NCI-H526 treated with DMSO at 0.1 percent for 48 hours (cell line): Measurements from ENCODE around the gene LBH.

Source experiments
- DNase-seq: peaks from one replicate; lab custom pipeline; 2025; lab: John Stamatoyannopoulos, UW

LBH gene

DNA sequence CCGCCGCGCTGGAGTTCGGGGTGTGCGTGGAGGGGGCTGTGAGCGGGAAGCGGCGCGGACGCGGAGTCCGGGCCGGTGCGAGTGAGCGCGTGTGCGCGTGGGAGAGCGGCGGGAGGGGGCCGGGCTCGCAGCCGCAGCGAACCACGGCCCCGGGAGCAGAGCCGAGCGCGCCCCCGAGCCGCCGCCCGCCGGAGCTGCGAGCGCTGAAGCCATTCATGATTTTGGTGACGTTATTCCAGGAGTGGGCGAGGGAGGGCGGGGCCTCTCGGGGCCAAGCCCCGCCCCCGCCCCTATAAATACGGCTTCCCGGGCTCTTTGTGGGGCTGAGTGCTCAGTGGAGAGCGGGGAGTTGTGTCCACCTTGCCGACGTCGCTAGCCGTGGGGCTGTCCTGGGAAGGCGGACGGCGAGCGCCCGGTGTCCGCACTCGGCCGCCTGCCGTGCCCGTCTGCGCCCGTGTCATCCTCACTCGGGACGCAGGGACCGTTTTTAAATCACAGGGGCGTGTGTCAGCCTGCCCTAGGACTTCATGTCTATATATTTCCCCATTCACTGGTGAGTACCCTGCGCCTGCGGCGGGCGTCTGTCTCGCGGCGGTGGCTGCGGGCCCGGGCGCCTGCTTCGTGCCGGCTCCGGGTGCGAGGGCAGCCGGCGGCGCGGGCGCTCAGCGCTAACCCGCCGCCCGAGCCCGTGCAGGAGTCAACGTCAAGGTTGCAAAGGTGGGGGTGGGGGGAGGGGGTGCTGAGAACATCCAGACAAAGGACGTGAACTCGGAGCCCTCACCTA is at the start of gene LBH:
Gene LBH, plus strand, starts transcription at position 323 of the 784 bp plus-strand sequence. Its CDS starts 205 bp downstream, at position 528.
- DNase-seq: no peak

DNA sequence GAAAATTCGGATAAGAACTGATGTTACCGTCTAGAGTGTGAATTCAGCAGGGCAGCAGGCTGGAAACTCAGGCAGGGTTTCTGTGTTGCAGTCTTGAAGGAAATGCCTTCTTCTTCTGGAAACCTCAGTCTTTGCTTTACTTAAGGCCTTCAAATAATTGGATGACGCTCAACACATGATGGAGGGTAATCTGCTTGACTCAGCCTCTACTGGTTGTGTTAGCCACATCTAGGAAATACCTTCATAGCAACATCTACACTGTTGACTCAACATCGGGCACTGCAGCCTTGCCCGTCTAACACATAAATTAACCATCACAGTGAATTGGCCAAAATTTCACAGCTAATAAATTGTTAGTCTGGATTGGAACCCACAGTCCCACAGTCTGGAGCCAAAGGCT is 47.3 kb upstream of the LBH start:
- no peak for DNase-seq

- no peak for DNase-seq
These were observed 46.2 kb upstream of the LBH start for GRCh38 chr2:30185178-30185577.

DNA sequence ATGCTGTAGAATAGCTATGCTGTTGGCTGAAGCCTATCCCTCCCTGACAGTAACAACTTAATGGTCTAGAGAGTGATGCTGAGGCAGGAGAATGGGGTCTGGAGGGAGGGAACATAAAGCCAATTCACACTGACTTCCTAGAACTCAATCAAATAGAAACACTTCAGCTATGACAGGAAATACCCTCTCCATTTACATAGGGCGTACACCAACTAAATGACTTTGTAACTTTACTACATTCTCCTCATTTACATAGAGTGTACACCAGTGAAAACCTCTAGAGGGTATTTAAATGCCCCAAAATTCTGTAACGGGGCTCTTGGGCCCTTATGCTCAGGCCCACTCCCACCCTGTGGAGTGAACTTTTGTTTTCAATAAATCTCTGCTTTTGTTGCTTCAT is 43.0 kb upstream of the LBH start:
- DNase-seq: no peak

DNA sequence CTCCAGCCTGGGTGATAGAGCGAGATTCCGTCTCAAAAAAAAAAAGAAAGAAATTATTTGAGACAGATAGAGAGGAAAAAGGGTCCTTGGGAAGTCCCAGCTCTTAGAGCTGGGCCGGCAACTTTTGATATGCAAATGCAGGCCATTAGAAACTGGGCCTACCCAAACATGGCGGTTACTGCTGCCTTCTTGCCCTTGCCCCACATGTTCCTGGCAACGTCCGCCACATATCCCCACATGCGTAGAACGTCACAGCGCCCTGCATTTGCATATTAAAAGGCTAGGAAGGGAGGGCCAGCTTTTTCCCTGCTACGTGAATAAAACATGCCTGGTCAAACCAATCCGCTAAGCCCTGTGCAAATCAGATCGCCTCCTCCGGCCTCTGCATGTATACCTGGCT is 40.7 kb upstream of the LBH start:
- no peak for DNase-seq

GRCh38 chr2:30191107-30191506 is 40.2 kb upstream of the LBH start:
- no peak for DNase-seq

GRCh38 chr2:30191819-30192271 is 39.5 kb upstream of the LBH start:
- no peak for DNase-seq

GRCh38 chr2:30192314-30192713 is 39.0 kb upstream of the LBH start:
- DNase-seq: no peak

DNA sequence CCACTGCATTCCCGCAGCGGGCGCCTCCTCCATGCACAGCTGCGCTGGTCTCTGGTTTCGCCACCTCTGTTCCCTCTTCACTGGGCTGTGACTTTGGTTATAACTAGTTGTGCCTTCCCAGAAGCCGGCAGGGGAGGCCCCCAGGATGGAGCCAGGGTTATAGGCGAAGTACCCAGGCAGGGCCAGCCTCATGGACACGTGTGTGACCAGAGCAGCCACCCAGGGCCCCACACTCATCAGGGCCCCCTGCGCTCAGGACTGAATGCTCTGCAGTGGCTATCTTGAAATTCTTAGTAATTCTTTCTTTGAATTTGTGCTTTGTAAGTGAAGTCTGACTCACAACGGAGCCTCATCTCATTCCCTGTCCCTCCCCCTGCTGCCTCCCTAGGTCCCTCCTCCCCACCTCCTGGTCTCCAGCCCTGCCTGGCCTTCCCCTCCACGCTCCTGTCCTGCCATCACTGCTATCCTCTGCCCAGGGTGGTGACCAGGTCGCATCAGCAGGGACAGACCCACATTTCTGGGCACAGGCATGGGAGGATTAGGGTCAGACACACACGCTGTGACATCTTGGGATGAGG is 38.1 kb upstream of the LBH start:
- DNase-seq: no peak

- no peak for DNase-seq
These were observed 36.9 kb upstream of the LBH start for GRCh38 chr2:30194421-30194820.

DNA sequence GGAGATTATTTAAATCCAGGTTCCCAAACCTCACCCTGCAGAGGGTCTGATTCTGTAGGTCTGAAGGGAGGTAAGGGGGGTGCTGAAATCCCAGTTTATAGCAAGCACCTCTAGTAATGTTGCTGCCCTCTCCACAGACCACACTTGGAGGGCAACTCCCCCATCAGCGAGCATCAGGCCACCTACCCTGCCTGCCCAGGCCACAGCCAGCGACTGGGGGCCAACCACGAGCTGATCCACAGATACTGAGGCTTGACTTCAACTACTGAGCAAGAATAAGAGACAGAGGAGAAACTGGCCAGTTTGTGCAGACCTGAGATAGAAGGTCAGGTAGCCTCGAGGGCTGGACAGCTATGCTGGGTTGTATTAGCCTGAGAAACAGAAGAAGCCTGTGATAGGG is 36.3 kb upstream of the LBH start:
- no peak for DNase-seq

DNA sequence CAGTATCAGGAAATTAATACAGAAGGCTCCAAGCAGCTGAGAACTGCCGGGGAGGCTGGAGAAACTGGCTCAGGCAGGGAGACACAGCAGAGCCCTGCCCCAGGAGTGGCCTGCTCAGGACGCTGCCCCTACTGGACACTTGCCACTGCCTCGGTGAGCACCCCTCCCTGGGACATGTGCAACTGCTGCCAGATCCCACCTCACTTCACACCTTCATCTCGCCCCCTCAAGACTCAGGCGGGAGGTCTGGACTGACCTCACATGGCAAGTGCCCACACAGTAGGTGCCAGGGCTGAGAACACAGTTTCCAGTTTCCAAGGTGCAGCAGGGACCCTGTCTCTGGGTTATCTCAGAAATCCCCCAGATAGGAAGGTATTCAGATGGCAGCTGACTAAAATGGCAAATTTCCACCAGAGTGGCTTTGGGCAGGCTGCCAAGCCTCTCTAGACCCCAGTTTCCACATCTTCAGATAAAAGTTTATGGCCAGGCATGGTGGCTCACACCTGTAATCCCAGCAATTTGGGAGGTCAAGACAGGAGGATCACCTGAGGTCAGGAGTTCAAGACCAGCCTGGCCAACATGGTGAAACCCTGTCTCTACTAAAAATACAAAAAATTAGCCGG is 33.7 kb upstream of the LBH start:
- no peak for DNase-seq

DNA sequence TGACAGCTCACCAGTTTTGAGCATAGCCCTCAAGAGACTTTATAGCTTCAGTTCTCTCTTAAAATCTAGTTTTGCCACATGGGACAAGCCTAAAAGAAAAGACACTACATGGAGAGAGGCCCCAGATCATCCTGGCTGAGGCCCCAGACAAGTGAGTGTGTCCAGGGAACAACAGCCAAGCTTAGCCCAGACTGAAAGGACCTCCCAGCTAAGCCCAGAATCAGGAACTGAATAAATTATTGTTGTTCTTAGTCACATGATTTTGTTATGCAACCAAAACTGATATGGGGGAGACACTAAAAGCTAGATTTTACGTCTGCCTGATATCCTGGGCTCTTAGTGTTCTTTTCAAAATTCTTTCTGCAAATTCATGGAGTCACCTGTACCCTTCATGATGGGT is 29.3 kb upstream of the LBH start:
- no peak for DNase-seq

GRCh38 chr2:30203156-30203555 is 28.2 kb upstream of the LBH start:
- DNase-seq: no peak

DNA sequence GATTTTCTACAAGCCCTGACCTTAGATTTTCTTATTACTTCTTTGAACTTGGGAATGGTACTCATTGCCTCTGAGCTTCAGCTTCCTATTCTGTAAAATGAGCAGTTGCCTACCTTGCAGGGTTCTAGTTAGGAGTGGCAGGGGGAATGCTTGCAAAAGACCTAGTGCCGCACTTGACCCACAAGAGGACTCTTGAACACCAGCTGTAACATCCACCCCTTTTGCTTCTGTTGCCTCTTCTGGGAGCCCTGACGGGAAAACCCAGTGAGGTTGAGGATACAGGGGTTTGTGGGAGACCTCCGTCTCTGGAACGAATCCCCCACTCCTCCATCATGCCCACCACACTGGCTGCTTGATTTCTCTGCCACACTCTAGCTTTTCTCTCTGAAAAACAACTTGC is 27.1 kb upstream of the LBH start:
- no peak for DNase-seq

DNA sequence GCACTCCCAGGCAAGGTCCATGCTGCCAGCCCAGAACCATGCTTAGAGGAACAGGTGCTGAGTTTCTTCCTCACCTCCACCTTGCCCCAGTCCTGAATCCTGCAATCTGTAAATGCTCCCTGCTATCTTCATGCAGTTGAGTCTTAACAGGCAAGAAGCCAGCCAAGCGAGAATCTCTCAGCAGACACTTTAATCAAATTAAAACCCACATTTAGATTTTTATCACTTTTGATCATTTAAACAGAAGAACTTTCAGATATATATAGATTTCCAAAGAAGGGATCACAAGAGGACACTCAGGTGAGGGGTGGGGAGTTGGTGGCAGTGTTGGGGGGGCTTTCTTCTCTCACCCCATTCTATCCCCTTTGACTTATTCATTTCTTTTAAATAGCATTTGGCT is 25.9 kb upstream of the LBH start:
- DNase-seq: no peak

- DNase-seq: no peak
These were observed 24.6 kb upstream of the LBH start for GRCh38 chr2:30206461-30207430.

DNA sequence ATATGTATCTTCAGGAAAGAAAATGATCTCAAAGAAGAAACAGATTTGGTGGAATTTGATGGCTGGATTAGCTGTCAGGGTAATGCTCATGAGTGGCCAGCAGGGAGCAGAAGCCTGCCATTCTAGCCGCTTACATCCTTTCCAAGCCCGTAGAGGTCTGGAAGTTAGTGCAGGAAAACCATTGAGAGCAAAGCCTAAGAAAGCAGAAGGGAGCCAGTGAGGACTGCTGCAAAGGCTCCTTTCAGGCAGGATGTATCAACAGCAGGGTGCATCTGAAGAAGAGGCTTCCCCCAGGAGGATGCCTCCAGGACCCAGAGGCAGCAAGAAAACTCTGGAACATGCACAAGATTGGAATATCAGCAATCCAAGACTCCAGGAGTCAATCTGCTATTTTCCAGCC is 22.9 kb upstream of the LBH start:
- peak; percentile 64 for DNase-seq

DNA sequence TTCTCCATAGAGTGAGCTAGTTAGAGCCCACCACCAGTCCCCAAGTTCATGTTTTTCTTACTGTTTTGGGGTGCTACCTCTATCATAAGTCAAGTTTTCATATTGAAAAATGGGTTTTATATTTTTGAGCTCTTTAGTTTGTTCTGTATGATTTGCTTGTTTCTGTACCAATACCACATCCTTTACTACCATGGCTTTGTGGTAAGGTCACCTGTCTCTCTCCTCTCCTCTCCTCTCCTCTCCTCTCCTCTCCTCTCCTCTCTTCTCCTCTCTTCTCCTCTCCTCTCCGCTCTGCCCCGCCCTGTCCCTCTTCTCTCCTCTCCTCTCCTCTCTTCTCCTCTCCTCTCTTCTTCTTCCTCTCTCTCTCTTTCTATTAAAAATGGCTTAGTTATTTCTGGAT is 22.1 kb upstream of the LBH start:
- DNase-seq: no peak

- DNase-seq: no peak
These were observed 18.0 kb upstream of the LBH start for GRCh38 chr2:30213326-30213725.

DNA sequence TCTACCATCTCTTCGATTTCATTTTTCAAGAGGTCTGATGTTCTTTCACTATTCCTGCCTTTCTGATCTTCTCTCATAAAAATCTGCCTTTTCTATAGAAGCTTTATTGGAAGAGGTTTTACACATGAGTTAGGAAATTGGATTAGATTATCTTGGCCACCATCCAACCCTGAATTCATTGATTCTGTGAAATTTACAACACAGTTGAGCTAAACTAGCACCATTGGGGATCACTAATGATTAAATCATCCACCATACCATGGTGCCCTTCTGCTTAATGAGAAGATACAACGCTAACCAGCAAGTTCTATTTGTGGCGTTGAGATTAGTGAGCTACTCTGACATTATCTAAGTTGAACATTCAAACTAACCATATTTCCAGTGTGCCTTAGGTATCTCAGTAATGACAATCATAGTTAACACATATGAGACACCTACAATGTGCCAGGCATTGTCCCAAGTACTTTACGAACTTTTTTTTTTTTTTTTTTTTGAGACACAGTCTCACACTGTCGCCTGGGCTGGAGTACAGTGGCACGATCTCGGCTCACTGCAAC is 17.3 kb upstream of the LBH start:
- no peak for DNase-seq

- no peak for DNase-seq
These were observed 15.2 kb upstream of the LBH start for GRCh38 chr2:30216157-30216556.
